Measurements from ENCODE around the gene ZNF236. TPM values are rescaled to one million over a fixed set of nuclear protein-coding genes. Genes with fewer than 3 reads are reported as not detected.

ZNF236 gene
- total and polyA plus RNA-seq, 2 of the 13 experiments (the other 11 are each of a cell fraction or from before 2014, with no cell fraction given), result 3.0 to 7.2 TPM

GRCh38 chr18:76932026-76932819, 109.9 kb downstream of the ZNF236 start:
- Histone ChIP-seq H3K4me1 (ENCODE audit: insufficient read depth, low read length) (no peaks in the 10 kb centered on the region), H4K20me1 (ENCODE audit: insufficient read depth, low read length) (no peaks in the 10 kb centered on the region), H3K4me2 (ENCODE audit: low read depth, low read length) (no peak overlapping the region), H3K27me3 (ENCODE audit: control insufficient read depth in 1 of 2, insufficient read depth in 2 of 2, low read length in 2 of 2) (no peaks in the 10 kb centered on the region), H3K4me3 (replicated peaks in 1 of 3; ENCODE audit: insufficient read depth in 1 of 3, low read depth in 2 of 3, low read length in 3 of 3) (no peak overlapping the region), H3K27ac (ENCODE audit: extremely low read length, insufficient read depth, low read length) (no peak overlapping the region), H3K9me3 (ENCODE audit: low read length) (no peaks in the 10 kb centered on the region), H3K9ac (ENCODE audit: insufficient read depth, low read depth, low read length) (no peak overlapping the region), H3K79me2 (ENCODE audit: insufficient read depth, low read length) (no peaks in the 10 kb centered on the region), H2AFZ (ENCODE audit: low read length) (no peak overlapping the region), H3K36me3 (replicated peaks in 1 of 2; ENCODE audit: control insufficient read depth in 1 of 2, insufficient read depth in 2 of 2, low read length in 2 of 2) (peaks cover 9 to 32% of the 10 kb centered on the region in 2 experiments; a peak in 4 of 5 replicates)
- WGBS (ENCODE audit: low lambda C conversion rate), result 97% methylated on average over 11 of the region's 11 CpGs
- ATAC-seq, result no peak
- no peak for DNase-seq (ENCODE audit: low spot score)
- intact Hi-C loops (cut with micrococcal nuclease; ENCODE audit: unreplicated experiment) (no loop called here), in situ Hi-C loops (cut with HindIII; ENCODE audit: extremely low pct_ligation_motif_present, low pct_unique_long_range_greater_than_20kb) (no loop called here)
- TF ChIP-seq ZFY (CRISPR knock-in tag; IDR thresholded peaks at IDR 0.05) (no peak), HMGXB4 (CRISPR knock-in tag; IDR thresholded peaks at IDR 0.05; ENCODE audit: borderline replicate concordance in 1 of 2, low read depth in 1 of 2) (no peak), IKZF5 (CRISPR knock-in tag; IDR thresholded peaks at IDR 0.05) (no peak), ZNF563 (CRISPR knock-in tag; IDR thresholded peaks at IDR 0.05) (no peak), PPARG (CRISPR knock-in tag; conservative IDR thresholded peaks at IDR 0.05) (no peak), ZNF430 (CRISPR knock-in tag; IDR thresholded peaks at IDR 0.05) (no peak), ZNF609 (CRISPR knock-in tag; IDR thresholded peaks at IDR 0.05; ENCODE audit: borderline replicate concordance) (no peak)
- TF ChIP-seq, protein P1, sequence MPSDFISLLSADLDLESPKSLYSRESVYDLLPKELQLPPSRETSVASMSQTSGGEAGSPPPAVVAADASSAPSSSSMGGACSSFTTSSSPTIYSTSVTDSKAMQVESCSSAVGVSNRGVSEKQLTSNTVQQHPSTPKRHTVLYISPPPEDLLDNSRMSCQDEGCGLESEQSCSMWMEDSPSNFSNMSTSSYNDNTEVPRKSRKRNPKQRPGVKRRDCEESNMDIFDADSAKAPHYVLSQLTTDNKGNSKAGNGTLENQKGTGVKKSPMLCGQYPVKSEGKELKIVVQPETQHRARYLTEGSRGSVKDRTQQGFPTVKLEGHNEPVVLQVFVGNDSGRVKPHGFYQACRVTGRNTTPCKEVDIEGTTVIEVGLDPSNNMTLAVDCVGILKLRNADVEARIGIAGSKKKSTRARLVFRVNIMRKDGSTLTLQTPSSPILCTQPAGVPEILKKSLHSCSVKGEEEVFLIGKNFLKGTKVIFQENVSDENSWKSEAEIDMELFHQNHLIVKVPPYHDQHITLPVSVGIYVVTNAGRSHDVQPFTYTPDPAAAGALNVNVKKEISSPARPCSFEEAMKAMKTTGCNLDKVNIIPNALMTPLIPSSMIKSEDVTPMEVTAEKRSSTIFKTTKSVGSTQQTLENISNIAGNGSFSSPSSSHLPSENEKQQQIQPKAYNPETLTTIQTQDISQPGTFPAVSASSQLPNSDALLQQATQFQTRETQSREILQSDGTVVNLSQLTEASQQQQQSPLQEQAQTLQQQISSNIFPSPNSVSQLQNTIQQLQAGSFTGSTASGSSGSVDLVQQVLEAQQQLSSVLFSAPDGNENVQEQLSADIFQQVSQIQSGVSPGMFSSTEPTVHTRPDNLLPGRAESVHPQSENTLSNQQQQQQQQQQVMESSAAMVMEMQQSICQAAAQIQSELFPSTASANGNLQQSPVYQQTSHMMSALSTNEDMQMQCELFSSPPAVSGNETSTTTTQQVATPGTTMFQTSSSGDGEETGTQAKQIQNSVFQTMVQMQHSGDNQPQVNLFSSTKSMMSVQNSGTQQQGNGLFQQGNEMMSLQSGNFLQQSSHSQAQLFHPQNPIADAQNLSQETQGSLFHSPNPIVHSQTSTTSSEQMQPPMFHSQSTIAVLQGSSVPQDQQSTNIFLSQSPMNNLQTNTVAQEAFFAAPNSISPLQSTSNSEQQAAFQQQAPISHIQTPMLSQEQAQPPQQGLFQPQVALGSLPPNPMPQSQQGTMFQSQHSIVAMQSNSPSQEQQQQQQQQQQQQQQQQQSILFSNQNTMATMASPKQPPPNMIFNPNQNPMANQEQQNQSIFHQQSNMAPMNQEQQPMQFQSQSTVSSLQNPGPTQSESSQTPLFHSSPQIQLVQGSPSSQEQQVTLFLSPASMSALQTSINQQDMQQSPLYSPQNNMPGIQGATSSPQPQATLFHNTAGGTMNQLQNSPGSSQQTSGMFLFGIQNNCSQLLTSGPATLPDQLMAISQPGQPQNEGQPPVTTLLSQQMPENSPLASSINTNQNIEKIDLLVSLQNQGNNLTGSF (CRISPR knock-in tag; IDR thresholded peaks at IDR 0.05), result no peak
- no peak for FAIRE-seq
- ChIA-PET CTCF (ENCODE audit: low intra/inter-chr PET ratio, low total read pairs) (no interaction called here), POLR2A (no interaction called here)
- BruUV-seq (replicated peaks), result no TSS peak
